ENCODE data around the gene CD274. TPM values are rescaled to one million over a fixed set of nuclear protein-coding genes. Genes with fewer than 3 reads are reported as not detected.

Gene CD274
- total and polyA plus RNA-seq, 10 of the 15 experiments (the other 5 are each of a cell fraction or from before 2014, with no cell fraction given): 9.4 to 128 (median 24.6) TPM

DNA sequence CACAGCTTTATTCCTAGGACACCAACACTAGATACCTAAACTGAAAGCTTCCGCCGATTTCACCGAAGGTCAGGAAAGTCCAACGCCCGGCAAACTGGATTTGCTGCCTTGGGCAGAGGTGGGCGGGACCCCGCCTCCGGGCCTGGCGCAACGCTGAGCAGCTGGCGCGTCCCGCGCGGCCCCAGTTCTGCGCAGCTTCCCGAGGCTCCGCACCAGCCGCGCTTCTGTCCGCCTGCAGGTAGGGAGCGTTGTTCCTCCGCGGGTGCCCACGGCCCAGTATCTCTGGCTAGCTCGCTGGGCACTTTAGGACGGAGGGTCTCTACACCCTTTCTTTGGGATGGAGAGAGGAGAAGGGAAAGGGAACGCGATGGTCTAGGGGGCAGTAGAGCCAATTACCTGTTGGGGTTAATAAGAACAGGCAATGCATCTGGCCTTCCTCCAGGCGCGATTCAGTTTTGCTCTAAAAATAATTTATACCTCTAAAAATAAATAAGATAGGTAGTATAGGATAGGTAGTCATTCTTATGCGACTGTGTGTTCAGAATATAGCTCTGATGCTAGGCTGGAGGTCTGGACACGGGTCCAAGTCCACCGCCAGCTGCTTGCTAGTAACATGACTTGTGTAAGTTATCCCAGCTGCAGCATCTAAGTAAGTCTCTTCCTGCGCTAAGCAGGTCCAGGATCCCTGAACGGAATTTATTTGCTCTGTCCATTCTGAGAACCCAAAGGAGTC, at the start of gene CD274 (continued):
- TF ChIP-seq, protein P1, sequence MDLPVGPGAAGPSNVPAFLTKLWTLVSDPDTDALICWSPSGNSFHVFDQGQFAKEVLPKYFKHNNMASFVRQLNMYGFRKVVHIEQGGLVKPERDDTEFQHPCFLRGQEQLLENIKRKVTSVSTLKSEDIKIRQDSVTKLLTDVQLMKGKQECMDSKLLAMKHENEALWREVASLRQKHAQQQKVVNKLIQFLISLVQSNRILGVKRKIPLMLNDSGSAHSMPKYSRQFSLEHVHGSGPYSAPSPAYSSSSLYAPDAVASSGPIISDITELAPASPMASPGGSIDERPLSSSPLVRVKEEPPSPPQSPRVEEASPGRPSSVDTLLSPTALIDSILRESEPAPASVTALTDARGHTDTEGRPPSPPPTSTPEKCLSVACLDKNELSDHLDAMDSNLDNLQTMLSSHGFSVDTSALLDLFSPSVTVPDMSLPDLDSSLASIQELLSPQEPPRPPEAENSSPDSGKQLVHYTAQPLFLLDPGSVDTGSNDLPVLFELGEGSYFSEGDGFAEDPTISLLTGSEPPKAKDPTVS (IDR thresholded peaks at IDR 0.05; ENCODE audit: low read depth, low read length): no peak
- peak; percentile 30; the same call in 1 of the 2 replicates for TF ChIP-seq HCFC1 (IDR thresholded peaks at IDR 0.05; ENCODE audit: low read length)
- peak; percentile 87 for TF ChIP-seq TAF1 (IDR thresholded peaks at IDR 0.05; ENCODE audit: borderline replicate concordance, low read depth, low read length)
- no peak for TF ChIP-seq NFYA (IDR thresholded peaks at IDR 0.05; ENCODE audit: borderline replicate concordance, low read depth, low read length)
- TF ChIP-seq, protein P2, sequence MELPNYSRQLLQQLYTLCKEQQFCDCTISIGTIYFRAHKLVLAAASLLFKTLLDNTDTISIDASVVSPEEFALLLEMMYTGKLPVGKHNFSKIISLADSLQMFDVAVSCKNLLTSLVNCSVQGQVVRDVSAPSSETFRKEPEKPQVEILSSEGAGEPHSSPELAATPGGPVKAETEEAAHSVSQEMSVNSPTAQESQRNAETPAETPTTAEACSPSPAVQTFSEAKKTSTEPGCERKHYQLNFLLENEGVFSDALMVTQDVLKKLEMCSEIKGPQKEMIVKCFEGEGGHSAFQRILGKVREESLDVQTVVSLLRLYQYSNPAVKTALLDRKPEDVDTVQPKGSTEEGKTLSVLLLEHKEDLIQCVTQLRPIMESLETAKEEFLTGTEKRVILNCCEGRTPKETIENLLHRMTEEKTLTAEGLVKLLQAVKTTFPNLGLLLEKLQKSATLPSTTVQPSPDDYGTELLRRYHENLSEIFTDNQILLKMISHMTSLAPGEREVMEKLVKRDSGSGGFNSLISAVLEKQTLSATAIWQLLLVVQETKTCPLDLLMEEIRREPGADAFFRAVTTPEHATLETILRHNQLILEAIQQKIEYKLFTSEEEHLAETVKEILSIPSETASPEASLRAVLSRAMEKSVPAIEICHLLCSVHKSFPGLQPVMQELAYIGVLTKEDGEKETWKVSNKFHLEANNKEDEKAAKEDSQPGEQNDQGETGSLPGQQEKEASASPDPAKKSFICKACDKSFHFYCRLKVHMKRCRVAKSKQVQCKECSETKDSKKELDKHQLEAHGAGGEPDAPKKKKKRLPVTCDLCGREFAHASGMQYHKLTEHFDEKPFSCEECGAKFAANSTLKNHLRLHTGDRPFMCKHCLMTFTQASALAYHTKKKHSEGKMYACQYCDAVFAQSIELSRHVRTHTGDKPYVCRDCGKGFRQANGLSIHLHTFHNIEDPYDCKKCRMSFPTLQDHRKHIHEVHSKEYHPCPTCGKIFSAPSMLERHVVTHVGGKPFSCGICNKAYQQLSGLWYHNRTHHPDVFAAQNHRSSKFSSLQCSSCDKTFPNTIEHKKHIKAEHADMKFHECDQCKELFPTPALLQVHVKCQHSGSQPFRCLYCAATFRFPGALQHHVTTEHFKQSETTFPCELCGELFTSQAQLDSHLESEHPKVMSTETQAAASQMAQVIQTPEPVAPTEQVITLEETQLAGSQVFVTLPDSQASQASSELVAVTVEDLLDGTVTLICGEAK (IDR thresholded peaks at IDR 0.05; ENCODE audit: borderline replicate concordance): no peak
- no peak for TF ChIP-seq CHD4 (IDR thresholded peaks at IDR 0.05)
- no peak for TF ChIP-seq ZNF217 (IDR thresholded peaks at IDR 0.05)
- peak; percentile 67; the same call in 1 of the 2 replicates for TF ChIP-seq YY1 (IDR thresholded peaks at IDR 0.05; ENCODE audit: low read depth, low read length)
- TF ChIP-seq ZNF384 (IDR thresholded peaks at IDR 0.05; ENCODE audit: borderline replicate concordance, low read depth, low read length): no peak

Data from GM12878 (cell line).